Hepatocyte (in vitro differentiated cells): Measurements from ENCODE around the gene TGIF1. TPM values are rescaled to one million over a fixed set of nuclear protein-coding genes. Genes with fewer than 3 reads are reported as not detected.

Source experiments
- DNase-seq: peaks from one replicate; pipeline ENCODE4 v3.0.0-alpha.2; 2016; ENCODE audit warnings: low spot score
- H2AFZ ChIP-seq: fragments of 200-600 bp; sonication (generic); 2 replicates; pipeline ENCODE4 v1.6.0; 2016; ENCODE audit warnings: antibody characterized with exemption, mild to moderate bottlenecking
- H3K27ac ChIP-seq: fragments of 200-600 bp; sonication (generic); 2 replicates; pipeline ENCODE4 v1.5.1; 2016; ENCODE audit warnings: mild to moderate bottlenecking
- H3K27me3 ChIP-seq: fragments of 200-600 bp; sonication (generic); 2 replicates; pipeline ENCODE4 v1.6.1; 2016
- H3K36me3 ChIP-seq: fragments of 200-600 bp; sonication (generic); replicated peaks from 2 replicates; pipeline ENCODE4 v1.5.1; 2016; ENCODE audit warnings: low read depth; ENCODE audit not compliant: insufficient read depth
- H3K4me1 ChIP-seq: fragments of 200-600 bp; sonication (generic); 2 replicates; pipeline ENCODE4 v1.5.1; 2016; ENCODE audit warnings: mild to moderate bottlenecking, moderate library complexity; ENCODE audit not compliant: insufficient read depth
- H3K4me2 ChIP-seq: fragments of 200-600 bp; sonication (generic); 2 replicates; pipeline ENCODE4 v1.6.0; 2016
- H3K4me3 ChIP-seq: fragments of 200-600 bp; sonication (generic); 2 replicates; pipeline ENCODE4 v1.5.1; 2016; ENCODE audit warnings: mild to moderate bottlenecking
- H3K79me2 ChIP-seq: fragments of 200-600 bp; sonication (generic); 2 replicates; pipeline ENCODE4 v1.6.0; 2017; ENCODE audit warnings: mild to moderate bottlenecking
- H3K9me2 ChIP-seq: fragments of 200-600 bp; sonication (generic); replicated peaks from 2 replicates; pipeline ENCODE4 v1.6.0; 2017; ENCODE audit warnings: mild to moderate bottlenecking; ENCODE audit not compliant: insufficient read depth
- H3K9me3 ChIP-seq: fragments of 200-600 bp; sonication (generic); 2 replicates; pipeline ENCODE4 v1.5.1; 2016; ENCODE audit warnings: low read depth, mild to moderate bottlenecking
- H4K20me1 ChIP-seq: fragments of 200-600 bp; sonication (generic); 2 replicates; pipeline ENCODE4 v1.6.0; 2016; ENCODE audit warnings: mild to moderate bottlenecking; ENCODE audit not compliant: insufficient read depth, poor library complexity, severe bottlenecking
- CTCF ChIP-seq: fragments of 200-600 bp; sonication (generic); IDR thresholded peaks from 2 replicates; pipeline ENCODE4 v1.5.1; 2016; ENCODE audit warnings: antibody characterized with exemption, mild to moderate bottlenecking; ENCODE audit not compliant: poor library complexity
- EZH2 ChIP-seq: fragments of 200-600 bp; sonication (generic); IDR thresholded peaks from 2 replicates; pipeline ENCODE4 v1.6.1; 2016; ENCODE audit warnings: antibody characterized with exemption, mild to moderate bottlenecking, borderline replicate concordance
- EZH2phosphoT487 ChIP-seq: fragments of 200-600 bp; sonication (generic); IDR thresholded peaks from one replicate; pipeline ENCODE4 v1.6.1; 2018; ENCODE audit warnings: antibody characterized with exemption, mild to moderate bottlenecking, low read depth, moderate library complexity; ENCODE audit not compliant: unreplicated experiment, severe bottlenecking
- WGBS: methylation state at CpG from one replicate; pipeline ENCODE4 v1.1.6; 2016; ENCODE audit warnings: low lambda C conversion rate; ENCODE audit errors: missing lambda C conversion rate; 5-methylcytosine and 5-hydroxymethylcytosine counted together
- polyA plus RNA-seq: library from polyadenylated mRNA; unstranded; fragments of >200 nt; fragmentation: Nextera tagmentation; extraction: Ambion mirVana; gene quantifications from 2 replicates; pipeline ENCODE4 v1.2.1, GENCODE V29; 2016
- total RNA-seq: library from RNA; depleted of rRNA; stranded (reverse); fragments of >200 nt; gene quantifications from 2 replicates; pipeline ENCODE4 v1.2.3, GENCODE V29; 2014

The TGIF1 gene
- total and polyA plus RNA-seq, 2 experiments from 2014 or later, result 129 to 193 TPM

GRCh38 chr18:3448838-3449511 is 997 bp upstream of the TGIF1 start:
- Histone ChIP-seq H3K4me1 (peaks cover 12% of the 10 kb centered on the region), H4K20me1 (no peaks in the 10 kb centered on the region), H3K79me2 (peaks cover 34% of the 10 kb centered on the region), H3K4me2 (peak overlapping the region; percentile 85), H3K36me3 (no peaks in the 10 kb centered on the region), H3K27ac (peak overlapping the region; percentile 99), H3K9me2 (no peaks in the 10 kb centered on the region), H3K27me3 (no peaks in the 10 kb centered on the region), H3K4me3 (peak overlapping the region; percentile 84), H3K9me3 (no peaks in the 10 kb centered on the region), H2AFZ (no peak overlapping the region)
- 0% methylated on average over 35 of the region's 38 CpGs for WGBS
- no peak for TF ChIP-seq CTCF
- no peak for TF ChIP-seq EZH2phosphoT487
- no peak for TF ChIP-seq EZH2
- DNase-seq, result peak; percentile 92

- TF ChIP-seq CTCF, result no peak
- no peak for TF ChIP-seq EZH2phosphoT487
- no peak for TF ChIP-seq EZH2
- WGBS, result under 1% methylated on average over 44 of the region's 47 CpGs
- H3K4me1 ChIP-seq, result peaks cover 12% of the 10 kb centered on the region
- H3K27me3 ChIP-seq, result no peaks in the 10 kb centered on the region
- H3K9me3 ChIP-seq, result no peaks in the 10 kb centered on the region
- peaks cover 39% of the 10 kb centered on the region for H3K79me2 ChIP-seq
- peaks cover 5% of the 10 kb centered on the region for H4K20me1 ChIP-seq
- peak overlapping the region; percentile 18 for H2AFZ ChIP-seq
- DNase-seq, result no peak
- peak overlapping the region; percentile 99 for H3K27ac ChIP-seq
- H3K4me2 ChIP-seq, result peak overlapping the region; percentile 85
- H3K4me3 ChIP-seq, result peak overlapping the region; percentile 84
- H3K9me2 ChIP-seq, result no peaks in the 10 kb centered on the region
- H3K36me3 ChIP-seq, result no peaks in the 10 kb centered on the region
These were observed 410 bp upstream of the TGIF1 start for GRCh38 chr18:3449512-3450011.

GRCh38 chr18:3450799-3451182 is 819 bp downstream of the TGIF1 start:
- TF ChIP-seq EZH2phosphoT487, result no peak
- no peak for TF ChIP-seq EZH2
- no peak for TF ChIP-seq CTCF
- no peaks in the 10 kb centered on the region for H3K9me2 ChIP-seq
- WGBS, result under 1% methylated on average over 26 of the region's 30 CpGs
- no peak for DNase-seq
- peak overlapping the region; percentile 85 for H3K4me2 ChIP-seq
- no peak overlapping the region for H2AFZ ChIP-seq
- H3K79me2 ChIP-seq, result peaks cover 52% of the 10 kb centered on the region
- H3K27ac ChIP-seq, result peak overlapping the region; percentile 99
- H4K20me1 ChIP-seq, result peaks cover 16% of the 10 kb centered on the region
- no peaks in the 10 kb centered on the region for H3K27me3 ChIP-seq
- H3K36me3 ChIP-seq, result no peaks in the 10 kb centered on the region
- no peaks in the 10 kb centered on the region for H3K9me3 ChIP-seq
- H3K4me3 ChIP-seq, result peak overlapping the region; percentile 84
- peaks cover 20% of the 10 kb centered on the region for H3K4me1 ChIP-seq
